A172 (cell line): ENCODE measurements around the gene AURKA. TPM values are rescaled to one million over a fixed set of nuclear protein-coding genes. Genes with fewer than 3 reads are reported as not detected.

ENCODE experiments used
- DNase-seq: peaks from one replicate; pipeline ENCODE4 v3.0.0-alpha.2; 2015; ENCODE audit warnings: low spot score
- total RNA-seq: library from RNA; depleted of rRNA; stranded (reverse); fragments of >200 nt; shearing (Covaris generic); gene quantifications from 2 replicates; pipeline ENCODE4 v1.2.3, GENCODE V29; 2014; rRNA removed

AURKA gene
- 131 and 137 TPM in 2 replicates for total RNA-seq

- peak; percentile 99 for DNase-seq
Observed at GRCh38 chr20:56392132-56392880, at the start of gene AURKA, which contains the start of gene CSTF1. Gene AURKA, minus strand, starts transcription at chr20:56392215. Its CDS starts 4,018 bp downstream, at chr20:56388197. Gene CSTF1, plus strand, starts transcription at chr20:56392645. Its CDS starts 2,908 bp downstream, at chr20:56395553.

GRCh38 chr20:56440346-56441007 is 48.5 kb upstream of the AURKA start:
- DNase-seq: no peak

GRCh38 chr20:56439771-56440291 is 47.8 kb upstream of the AURKA start:
- peak; percentile 12 for DNase-seq

GRCh38 chr20:56438284-56438683 is 46.3 kb upstream of the AURKA start:
- DNase-seq: no peak

GRCh38 chr20:56437196-56437960 is 45.4 kb upstream of the AURKA start:
- DNase-seq: no peak

- DNase-seq: no peak
Observed at GRCh38 chr20:56433880-56434255, 41.9 kb upstream of the AURKA start.

- DNase-seq: no peak
Observed at GRCh38 chr20:56433221-56433879, 41.3 kb upstream of the AURKA start.

GRCh38 chr20:56431471-56431870 is 39.5 kb upstream of the AURKA start:
- no peak for DNase-seq

GRCh38 chr20:56430957-56431356 is 38.9 kb upstream of the AURKA start:
- DNase-seq: no peak

- no peak for DNase-seq
Observed at GRCh38 chr20:56430461-56430860, 38.4 kb upstream of the AURKA start.

- DNase-seq: no peak
Observed at GRCh38 chr20:56429941-56430340, 37.9 kb upstream of the AURKA start.

- peak; percentile 36 for DNase-seq
Observed at GRCh38 chr20:56429502-56429901, 37.5 kb upstream of the AURKA start.

- DNase-seq: no peak
Observed at GRCh38 chr20:56428881-56429280, 36.9 kb upstream of the AURKA start.

GRCh38 chr20:56428410-56428809 is 36.4 kb upstream of the AURKA start:
- no peak for DNase-seq

- no peak for DNase-seq
Observed at GRCh38 chr20:56427797-56428196, 35.8 kb upstream of the AURKA start.

GRCh38 chr20:56426926-56427325 is 34.9 kb upstream of the AURKA start:
- no peak for DNase-seq

GRCh38 chr20:56426026-56426425 is 34.0 kb upstream of the AURKA start:
- no peak for DNase-seq

- no peak for DNase-seq
Observed at GRCh38 chr20:56424931-56425330, 32.9 kb upstream of the AURKA start.

GRCh38 chr20:56423886-56424285 is 31.9 kb upstream of the AURKA start:
- DNase-seq: no peak

- DNase-seq: no peak
Observed at GRCh38 chr20:56423211-56423610, 31.2 kb upstream of the AURKA start.

- DNase-seq: peak; percentile 10
Observed at GRCh38 chr20:56422824-56423189, 30.8 kb upstream of the AURKA start.
